Measurements from ENCODE around the gene CASP9. TPM values are rescaled to one million over a fixed set of nuclear protein-coding genes. Genes with fewer than 3 reads are reported as not detected.

Gene CASP9
- total RNA-seq, 4 donors from 2014 or later, result 4.9 to 8.5 (median 6.5) TPM

GRCh38 chr1:15442119-15442518, 81.9 kb downstream of the CASP9 start:
- H3K4me3 ChIP-seq (ENCODE audit: low read depth, poor library complexity, severe bottlenecking), result no peak overlapping the region
- no peak for DNase-seq (ENCODE audit: low spot score in 2 of 2)
- intact Hi-C loops (cut with DNase I; ENCODE audit: low total_unique reads), result no loop called here
- TF ChIP-seq CTCF (IDR thresholded peaks at IDR 0.05) (no peak), POLR2A (IDR thresholded peaks at IDR 0.05) (no peak)
- 90 to 91% methylated on average over 8 of the region's 8 CpGs for WGBS, 2 donors

Other genes with a start within 250 kb of the CASP9 start
- 10 to 100 TPM; 38.9 to 55.7 (median 43.5) TPM for gene EFHD2, start 114.3 kb downstream of the CASP9 start, total RNA-seq
- gene CTRC, start 85.8 kb downstream of the CASP9 start, total RNA-seq, result not detected
- gene CELA2A, start 67.5 kb downstream of the CASP9 start, total RNA-seq, result not detected
- under 1 TPM in 1 of 4 donors, not detected in 3; 0.49 TPM for gene CELA2B, start 48.1 kb downstream of the CASP9 start, total RNA-seq
- 10 to 100 TPM; 14.3 to 20.0 (median 19.7) TPM for gene DNAJC16, start 2.6 kb upstream of the CASP9 start, total RNA-seq
- under 1 TPM in 1 of 4 donors, not detected in 3; 0.54 TPM for gene AGMAT, start 60.8 kb upstream of the CASP9 start, total RNA-seq
- 10 to 100 TPM; 23.7 to 58.6 (median 37.0) TPM for gene DDI2, start 93.2 kb upstream of the CASP9 start, total RNA-seq
- gene PLEKHM2, start 160.1 kb upstream of the CASP9 start, total RNA-seq, result 10 to 100 TPM; 55.5 to 98.7 (median 61.9) TPM
- 1 to 10 TPM in 2 of 4 donors, under 1 TPM in 2; 0.38 to 1.8 (median 0.99) TPM for gene SLC25A34, start 212.0 kb upstream of the CASP9 start, total RNA-seq
- gene TMEM82, start 218.3 kb upstream of the CASP9 start, total RNA-seq, result not detected
- 10 to 100 TPM; 11.5 to 41.7 (median 17.7) TPM for gene FBLIM1, start 234.6 kb upstream of the CASP9 start, total RNA-seq

Measured in lower leg skin (tissue), 4 donors.